ENCODE results near the gene AGPAT4. TPM values are rescaled to one million over a fixed set of nuclear protein-coding genes. Genes with fewer than 3 reads are reported as not detected.
A peak's percentile ranks its signal among the peaks of the same experiment; 100 is the strongest.

AGPAT4 gene
- polyA plus RNA-seq, 4 donors = 17.9 to 22.5 (median 19.3) TPM

DNA sequence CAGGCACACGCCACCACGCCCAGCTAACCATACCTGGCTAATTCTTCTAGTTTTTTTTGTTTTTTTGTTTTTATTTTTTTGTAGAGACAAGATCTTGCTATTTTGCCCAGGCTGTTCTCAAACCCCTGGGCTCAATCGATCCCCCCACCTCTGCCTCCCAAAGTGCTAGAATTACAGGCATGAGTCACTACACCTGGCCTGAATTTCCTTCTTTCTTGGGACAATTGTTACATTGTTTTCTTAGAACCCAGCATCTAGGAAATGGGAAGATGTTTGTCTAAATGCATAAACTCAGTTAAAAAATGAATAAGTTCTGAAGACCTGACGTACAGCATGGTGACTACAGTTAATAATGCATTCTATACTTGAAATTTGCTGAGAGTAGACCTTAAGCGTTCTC, 10.8 kb upstream of the AGPAT4 start:
- DNase-seq (ENCODE audit: low read depth in 4 of 4, low spot score in 3 of 4) = no peak

- DNase-seq (ENCODE audit: low read depth in 4 of 4, low spot score in 3 of 4) = no peak
Measured at GRCh38 chr6:161281092-161281491, 7.2 kb upstream of the AGPAT4 start.

DNA sequence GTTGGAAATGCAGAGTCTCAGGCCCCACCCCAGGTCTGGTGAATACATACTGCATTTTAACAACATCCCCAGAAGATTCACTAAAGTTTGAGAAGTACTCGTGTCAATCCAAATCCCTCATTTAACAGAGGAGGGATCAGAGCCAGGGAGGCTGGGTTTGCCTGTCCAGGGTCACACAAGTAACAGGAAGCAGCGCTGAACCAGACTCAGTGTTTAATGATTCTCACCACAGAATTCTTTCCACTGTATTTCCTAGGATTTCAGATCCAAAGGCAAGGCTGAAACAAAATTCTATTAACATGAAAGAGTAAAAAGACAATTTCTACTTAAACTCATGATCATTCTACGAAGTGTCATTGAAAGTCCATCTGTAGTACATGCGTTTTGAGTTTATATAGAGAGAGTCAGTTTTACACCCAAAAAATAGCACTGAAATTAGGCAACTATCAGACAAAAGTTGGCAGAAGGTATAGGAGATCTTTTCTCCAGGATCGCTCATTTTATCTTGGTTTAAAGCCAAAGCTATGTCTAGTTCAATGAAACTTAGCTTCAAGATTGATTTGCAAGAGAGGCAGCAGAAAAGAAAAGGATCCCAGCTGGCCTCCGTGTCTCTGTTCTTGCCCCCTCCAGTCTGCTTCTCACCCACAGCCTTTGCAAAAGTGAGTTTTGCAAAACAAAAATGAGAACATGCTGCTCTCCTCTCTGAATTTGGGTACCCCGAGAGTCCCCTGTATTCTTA, 6.0 kb upstream of the AGPAT4 start:
- no peak for DNase-seq (ENCODE audit: low read depth in 4 of 4, low spot score in 3 of 4)

DNA sequence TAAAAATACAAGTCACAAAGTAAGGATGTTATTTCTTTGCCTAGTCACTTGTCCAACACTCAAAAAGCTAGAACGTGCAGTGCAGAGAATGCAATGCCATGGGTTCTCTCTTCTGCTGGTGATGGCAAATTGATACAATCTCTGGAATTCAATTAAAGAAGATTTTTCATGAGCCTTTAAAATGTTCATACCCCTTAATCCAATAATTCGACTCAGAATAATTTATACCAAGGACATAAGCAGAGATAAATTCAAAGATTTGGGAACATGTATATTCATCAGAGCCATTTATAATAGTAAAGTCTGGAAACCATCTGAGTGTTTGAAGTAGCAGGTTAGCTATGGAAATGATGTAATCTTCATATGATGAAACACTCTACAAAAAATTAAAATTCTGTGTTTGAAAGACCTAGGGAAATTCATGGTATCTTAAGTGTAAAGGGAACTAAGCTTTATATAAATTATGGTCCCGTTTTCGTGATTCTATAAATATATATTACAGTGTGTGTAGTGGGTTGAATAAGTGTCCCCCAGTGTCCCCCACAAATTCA, 2.8 kb upstream of the AGPAT4 start:
- no peak for DNase-seq (ENCODE audit: low read depth in 4 of 4, low spot score in 3 of 4)

- DNase-seq (ENCODE audit: low read depth in 4 of 4, low spot score in 3 of 4) = no peak
Measured at GRCh38 chr6:161274898-161275297, 1.0 kb upstream of the AGPAT4 start.

DNA sequence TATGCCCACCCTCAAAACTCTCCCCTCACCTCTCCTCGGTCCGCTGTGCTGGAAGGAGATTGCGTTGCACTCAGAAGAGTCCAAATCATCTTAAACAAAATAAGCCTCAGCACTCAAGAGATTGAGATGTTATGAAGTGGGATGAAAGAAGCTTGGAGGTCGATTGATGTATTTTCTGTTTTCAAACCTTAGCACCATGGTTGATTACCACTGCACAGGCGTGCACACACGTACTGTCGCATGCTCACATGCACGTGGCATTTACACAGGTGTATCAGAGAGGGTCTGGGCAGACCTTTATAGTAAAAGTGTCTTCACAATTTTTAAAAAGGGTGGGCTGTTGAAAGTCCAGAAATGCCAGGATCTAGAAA, 612 bp upstream of the AGPAT4 start:
- DNase-seq (ENCODE audit: low read depth in 4 of 4, low spot score in 3 of 4) = no peak

- DNase-seq (ENCODE audit: low read depth in 4 of 4, low spot score in 3 of 4) = peak; percentile 45 to 58 (median 57)
Measured at GRCh38 chr6:161273274-161273751, 548 bp downstream of the AGPAT4 start.

- DNase-seq (ENCODE audit: low read depth in 4 of 4, low spot score in 3 of 4) = peak in 1 of 4 donors; percentile 28
Measured at GRCh38 chr6:161272635-161273273, 1.1 kb downstream of the AGPAT4 start.

- no peak for DNase-seq (ENCODE audit: low read depth in 4 of 4, low spot score in 3 of 4)
Measured at GRCh38 chr6:161271343-161272030, 2.4 kb downstream of the AGPAT4 start.

DNA sequence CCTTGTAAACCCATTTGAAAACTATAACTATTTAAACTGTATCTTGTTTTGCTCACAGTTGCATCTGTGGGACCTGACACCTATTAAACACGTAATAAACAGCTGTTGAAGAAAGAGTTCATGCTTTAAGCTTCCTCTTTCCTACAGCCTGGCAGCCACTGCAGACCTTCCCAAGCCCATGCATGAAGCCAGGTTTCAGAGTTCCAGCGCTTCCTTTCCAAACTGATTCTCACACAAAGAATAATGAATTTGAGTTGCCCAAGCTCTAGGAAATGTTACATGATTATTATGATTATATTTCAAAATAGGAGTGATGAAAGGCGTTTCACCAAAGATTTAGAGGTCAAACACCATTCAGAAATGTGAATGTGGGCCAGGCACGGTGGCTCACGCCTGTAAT, 3.7 kb downstream of the AGPAT4 start:
- DNase-seq (ENCODE audit: low read depth in 4 of 4, low spot score in 3 of 4) = no peak

DNA sequence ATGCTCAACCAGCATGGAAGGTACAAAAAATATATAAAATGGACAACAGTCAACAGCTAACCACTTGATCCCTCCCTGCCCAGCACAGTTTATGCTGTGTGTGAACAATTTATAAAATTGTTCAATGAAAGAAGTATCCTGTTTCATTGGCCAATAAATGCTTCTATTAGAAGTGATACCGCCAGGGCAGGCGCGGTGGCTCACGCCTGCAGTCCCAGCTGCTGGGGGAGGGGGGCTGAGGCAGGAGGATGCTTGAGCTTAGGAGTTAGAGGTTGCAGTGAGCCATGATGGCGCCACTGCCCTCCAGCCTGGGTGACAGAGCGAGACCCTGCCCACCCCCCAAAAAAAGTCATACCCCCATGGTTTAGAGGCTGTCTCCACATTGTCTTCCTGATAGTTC, 4.6 kb downstream of the AGPAT4 start:
- DNase-seq (ENCODE audit: low read depth in 4 of 4, low spot score in 3 of 4) = no peak

DNA sequence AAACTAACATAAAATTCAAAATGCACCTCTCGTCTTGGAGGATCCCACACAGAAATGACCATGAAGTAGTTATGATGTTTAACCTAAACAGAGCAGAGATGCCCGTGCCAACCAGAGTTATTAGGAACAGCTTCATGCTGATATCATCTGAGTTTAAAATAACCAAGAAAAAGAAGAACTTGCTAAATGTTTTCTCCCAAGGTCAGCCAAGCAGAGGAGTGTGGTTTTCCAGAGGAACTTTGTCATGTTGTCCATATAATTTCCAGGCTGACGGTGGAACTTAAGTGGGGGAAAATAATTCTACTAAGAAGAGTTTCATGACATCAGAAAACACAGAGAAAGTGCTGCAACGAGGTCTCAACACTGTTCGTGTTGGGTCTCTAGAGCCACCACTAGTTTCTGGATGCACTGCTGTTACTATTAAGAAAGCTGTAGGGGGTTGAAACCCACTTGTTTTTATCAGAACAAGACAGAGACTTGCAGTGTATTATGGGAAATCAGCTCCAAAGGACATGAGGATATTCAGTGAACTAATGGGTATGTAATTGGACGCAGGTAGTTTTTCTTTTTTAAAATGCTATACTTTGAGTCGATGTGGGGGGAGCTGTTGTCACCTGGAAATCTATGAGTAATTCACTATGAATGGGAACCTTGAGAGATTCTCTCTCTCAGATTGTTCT, 5.2 kb downstream of the AGPAT4 start:
- DNase-seq (ENCODE audit: low read depth in 4 of 4, low spot score in 3 of 4) = no peak

GRCh38 chr6:161266513-161267230, 7.2 kb downstream of the AGPAT4 start:
- no peak for DNase-seq (ENCODE audit: low read depth in 4 of 4, low spot score in 3 of 4)

GRCh38 chr6:161265975-161266374, 7.9 kb downstream of the AGPAT4 start:
- DNase-seq (ENCODE audit: low read depth in 4 of 4, low spot score in 3 of 4) = no peak

- no peak for DNase-seq (ENCODE audit: low read depth in 4 of 4, low spot score in 3 of 4)
Measured at GRCh38 chr6:161265554-161265953, 8.3 kb downstream of the AGPAT4 start.

GRCh38 chr6:161264181-161264580, 9.7 kb downstream of the AGPAT4 start:
- DNase-seq (ENCODE audit: low read depth in 4 of 4, low spot score in 3 of 4) = no peak

GRCh38 chr6:161261816-161262215, 12.0 kb downstream of the AGPAT4 start:
- DNase-seq (ENCODE audit: low read depth in 4 of 4, low spot score in 3 of 4) = no peak

GRCh38 chr6:161261325-161261724, 12.5 kb downstream of the AGPAT4 start:
- DNase-seq (ENCODE audit: low read depth in 4 of 4, low spot score in 3 of 4) = no peak

DNA sequence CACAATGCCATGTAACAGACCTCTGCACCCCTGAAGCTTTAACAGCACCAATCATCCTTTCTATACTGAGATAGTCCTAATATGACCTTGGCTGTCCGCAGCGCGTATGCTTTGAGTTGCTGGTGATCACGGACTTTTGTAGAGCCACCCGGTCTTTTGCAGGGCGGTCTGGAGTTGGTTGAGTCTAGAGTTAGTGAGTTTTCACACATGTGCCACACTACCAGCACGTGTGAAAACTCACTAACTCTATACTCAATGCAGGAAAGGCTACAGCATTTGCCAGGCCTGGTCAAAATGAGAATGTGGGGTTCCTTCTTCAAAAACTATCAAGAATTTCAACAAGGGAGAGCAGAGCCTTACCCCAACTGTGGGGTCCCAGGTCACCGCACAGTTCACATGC, 14.6 kb downstream of the AGPAT4 start:
- DNase-seq (ENCODE audit: low read depth in 4 of 4, low spot score in 3 of 4) = no peak

- no peak for DNase-seq (ENCODE audit: low read depth in 4 of 4, low spot score in 3 of 4)
Measured at GRCh38 chr6:161257793-161258457, 15.9 kb downstream of the AGPAT4 start.
